Ureter (tissue), 1 donor: Measurements from ENCODE around the gene PDS5B. TPM values are rescaled to one million over a fixed set of nuclear protein-coding genes. Genes with fewer than 3 reads are reported as not detected.
A peak's percentile ranks its signal among the peaks of the same experiment; 100 is the strongest.
"Not testable (repeated sequence)": the region's sequence is repeated elsewhere in the genome, so short reads cannot be mapped to it uniquely, and the experiment has no call there.

Experiments
- DNase-seq: peaks from one replicate; pipeline ENCODE4 v3.0.0-alpha.2; 2020; ENCODE audit warnings: low spot score
- total RNA-seq: library from RNA; stranded (reverse); gene quantifications from one replicate; pipeline ENCODE4 v1.2.4, GENCODE V29; 2023
- donor health status: DM: yes; HTN: yes; CAD: no.

The PDS5B gene, protein sequence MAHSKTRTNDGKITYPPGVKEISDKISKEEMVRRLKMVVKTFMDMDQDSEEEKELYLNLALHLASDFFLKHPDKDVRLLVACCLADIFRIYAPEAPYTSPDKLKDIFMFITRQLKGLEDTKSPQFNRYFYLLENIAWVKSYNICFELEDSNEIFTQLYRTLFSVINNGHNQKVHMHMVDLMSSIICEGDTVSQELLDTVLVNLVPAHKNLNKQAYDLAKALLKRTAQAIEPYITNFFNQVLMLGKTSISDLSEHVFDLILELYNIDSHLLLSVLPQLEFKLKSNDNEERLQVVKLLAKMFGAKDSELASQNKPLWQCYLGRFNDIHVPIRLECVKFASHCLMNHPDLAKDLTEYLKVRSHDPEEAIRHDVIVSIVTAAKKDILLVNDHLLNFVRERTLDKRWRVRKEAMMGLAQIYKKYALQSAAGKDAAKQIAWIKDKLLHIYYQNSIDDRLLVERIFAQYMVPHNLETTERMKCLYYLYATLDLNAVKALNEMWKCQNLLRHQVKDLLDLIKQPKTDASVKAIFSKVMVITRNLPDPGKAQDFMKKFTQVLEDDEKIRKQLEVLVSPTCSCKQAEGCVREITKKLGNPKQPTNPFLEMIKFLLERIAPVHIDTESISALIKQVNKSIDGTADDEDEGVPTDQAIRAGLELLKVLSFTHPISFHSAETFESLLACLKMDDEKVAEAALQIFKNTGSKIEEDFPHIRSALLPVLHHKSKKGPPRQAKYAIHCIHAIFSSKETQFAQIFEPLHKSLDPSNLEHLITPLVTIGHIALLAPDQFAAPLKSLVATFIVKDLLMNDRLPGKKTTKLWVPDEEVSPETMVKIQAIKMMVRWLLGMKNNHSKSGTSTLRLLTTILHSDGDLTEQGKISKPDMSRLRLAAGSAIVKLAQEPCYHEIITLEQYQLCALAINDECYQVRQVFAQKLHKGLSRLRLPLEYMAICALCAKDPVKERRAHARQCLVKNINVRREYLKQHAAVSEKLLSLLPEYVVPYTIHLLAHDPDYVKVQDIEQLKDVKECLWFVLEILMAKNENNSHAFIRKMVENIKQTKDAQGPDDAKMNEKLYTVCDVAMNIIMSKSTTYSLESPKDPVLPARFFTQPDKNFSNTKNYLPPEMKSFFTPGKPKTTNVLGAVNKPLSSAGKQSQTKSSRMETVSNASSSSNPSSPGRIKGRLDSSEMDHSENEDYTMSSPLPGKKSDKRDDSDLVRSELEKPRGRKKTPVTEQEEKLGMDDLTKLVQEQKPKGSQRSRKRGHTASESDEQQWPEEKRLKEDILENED (N-terminal part only)
- total RNA-seq, result 53.3 TPM

DNA sequence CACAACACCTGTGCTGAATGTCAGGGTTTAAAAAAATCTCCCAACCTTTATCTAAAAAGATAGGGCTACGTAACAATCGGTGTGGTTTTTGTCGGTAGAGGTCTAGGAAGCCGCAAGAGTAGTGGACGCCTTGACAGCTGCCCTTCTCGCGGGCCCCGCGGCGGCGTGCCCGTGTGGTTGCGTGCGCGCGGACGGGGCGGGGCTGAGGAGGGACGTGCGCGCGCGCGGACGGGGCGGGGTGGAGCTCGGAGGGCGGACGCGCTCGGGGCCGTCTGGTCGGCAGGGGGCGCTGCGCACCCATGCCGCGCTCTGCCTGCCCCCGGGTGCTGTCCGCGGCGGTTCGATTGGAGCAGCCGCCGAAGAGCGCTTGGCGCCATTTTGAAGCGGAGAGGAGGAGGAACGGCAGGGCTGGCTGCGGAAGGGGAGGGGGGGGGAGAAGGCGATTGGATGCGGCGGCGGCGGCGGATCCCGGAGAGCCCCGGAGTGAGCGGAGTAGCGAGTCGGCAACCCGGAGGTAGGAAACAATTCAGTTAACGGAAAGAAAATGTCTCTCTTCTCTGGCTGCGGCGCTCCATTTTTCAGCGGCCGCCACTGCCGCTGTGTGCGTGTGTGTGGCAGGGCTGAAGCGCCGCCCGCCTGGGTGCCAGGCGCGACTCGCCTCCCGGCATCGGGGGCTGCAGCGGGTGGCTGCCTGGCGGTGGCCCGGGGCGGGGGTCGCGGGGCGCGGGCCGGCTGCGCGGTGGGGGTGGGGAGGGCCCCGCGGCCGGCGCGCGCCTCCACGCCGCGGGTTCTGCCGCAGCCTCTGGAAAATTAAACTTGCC lies at the start of gene PDS5B:
PDS5B (plus strand) TSS at position 373 of the 821 bp plus-strand sequence. CDS start 62,321 bp downstream, outside the sequence.
- DNase-seq, result peak; percentile 96

DNA sequence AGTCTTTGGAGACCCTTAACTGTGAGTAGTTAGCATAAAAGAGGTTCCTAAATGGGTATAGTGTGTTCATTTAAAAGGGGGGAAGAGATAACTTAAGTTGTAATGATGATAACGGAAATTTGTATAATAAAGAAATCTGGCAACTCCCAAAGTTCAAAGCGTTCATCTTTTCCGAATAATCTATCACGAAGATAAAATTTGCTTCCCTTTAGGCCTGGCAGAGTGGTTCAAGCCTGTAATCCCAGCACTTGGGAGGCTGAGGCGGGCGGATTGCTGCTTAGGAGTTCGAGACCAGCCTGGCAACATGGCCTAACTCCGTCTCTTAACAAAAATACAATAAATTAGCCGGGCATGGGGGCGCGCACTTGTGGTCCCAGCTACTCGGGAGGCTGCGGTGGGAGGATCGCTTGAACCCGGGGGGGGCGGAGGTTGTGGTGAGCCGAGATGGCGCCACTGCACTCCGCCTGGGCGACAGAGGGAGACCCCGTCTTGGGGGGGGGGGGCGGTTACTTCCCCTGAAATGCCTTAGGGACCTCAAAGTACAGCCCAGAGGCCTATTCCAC lies 48.6 kb upstream of the PDS5B start:
- peak; percentile 48 for DNase-seq

DNA sequence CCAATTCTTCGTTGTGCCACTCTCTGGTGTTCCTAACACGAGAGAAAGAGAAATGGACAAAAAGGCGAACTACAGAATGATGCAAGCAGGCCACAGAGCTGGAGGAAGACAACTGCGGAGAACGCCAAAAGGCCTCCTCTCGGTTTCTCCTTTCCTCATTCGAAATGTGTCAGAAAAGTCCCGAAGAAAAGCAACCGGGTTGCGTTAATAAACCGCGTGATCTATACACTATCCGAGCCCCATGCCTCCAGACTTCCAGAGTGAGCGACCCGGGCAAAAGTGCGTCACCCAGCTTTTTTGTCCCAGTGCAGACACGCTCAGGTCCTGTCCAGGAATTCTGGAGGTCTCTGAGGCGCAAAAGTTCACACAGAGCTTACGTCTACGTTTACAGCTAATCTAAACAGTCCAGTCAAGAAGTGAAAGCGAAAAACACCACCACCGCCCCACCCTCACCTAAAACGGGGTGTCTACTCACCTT lies 48.1 kb upstream of the PDS5B start:
- DNase-seq, result peak; percentile 60

DNA sequence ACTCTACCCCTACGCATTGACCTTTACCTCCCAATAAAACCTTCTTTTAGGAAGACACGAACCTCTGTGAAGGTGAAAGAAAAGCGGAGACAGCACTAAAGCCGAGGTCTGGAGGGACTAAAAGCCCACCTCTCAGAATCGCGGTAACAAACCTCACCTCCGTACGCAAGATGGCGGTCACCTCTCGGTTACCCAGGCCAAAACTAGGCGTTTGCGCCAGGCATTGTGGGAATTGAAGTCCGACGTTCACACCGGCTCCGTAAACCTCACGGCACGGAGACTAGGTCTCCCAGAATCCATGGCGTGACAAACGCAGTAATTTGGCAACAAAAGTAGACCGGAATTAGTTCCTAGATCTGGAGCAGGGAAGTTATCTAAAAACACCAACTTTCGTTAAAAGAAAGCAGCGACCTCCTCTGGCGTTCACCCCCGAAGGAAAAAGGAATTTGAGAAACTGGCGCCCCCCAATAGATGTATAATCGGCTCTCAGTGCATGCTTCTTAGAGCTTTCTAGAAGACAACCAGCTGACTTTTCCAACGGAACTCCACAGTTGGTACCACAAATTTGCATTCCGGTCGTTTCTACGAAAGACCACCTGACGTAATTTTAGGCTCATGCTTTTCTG lies 47.5 kb upstream of the PDS5B start, which contains the start of gene N4BP2L2:
N4BP2L2 (minus strand) TSS at position 175 of the 626 bp plus-strand sequence. CDS start 1,768 bp downstream, outside the sequence.
- peak; percentile 96 for DNase-seq

DNA sequence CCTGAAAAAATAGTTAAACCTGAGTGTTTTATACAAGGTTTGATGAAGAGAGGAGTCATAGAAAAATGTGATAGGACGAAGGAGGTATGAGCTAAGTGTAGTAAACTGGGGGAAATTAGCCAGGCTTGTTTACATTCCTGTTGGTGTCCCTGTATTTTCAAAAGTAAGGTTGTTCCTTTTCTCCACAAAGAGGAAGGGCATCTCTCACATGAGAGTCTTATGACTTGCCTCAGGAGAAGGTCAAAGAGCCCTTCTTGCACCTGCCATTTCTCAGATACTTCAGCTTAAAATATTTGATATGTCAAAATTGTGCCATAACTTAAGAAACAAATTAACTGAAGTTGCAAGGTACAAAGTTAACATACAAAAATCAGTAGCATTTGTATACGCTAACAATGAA lies 44.0 kb upstream of the PDS5B start:
- DNase-seq, result no peak

DNA sequence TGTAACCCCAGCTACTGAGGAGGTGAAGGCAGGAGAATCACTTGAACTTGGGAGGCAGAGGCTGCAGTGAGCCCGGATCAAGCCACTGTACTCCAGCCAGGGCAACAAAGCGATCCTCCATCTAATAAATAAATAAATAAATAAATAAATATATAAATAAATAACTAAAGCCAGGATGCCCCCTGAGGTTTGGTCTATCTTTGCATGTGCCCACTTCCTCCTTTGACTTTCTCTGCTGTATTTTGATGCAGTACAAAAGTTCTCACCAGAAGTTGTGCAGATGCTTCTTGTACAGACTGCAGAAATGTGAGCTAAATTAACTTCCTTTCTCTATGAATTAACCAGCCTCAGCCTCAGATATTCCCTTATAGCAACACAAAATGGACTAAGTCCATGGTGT lies 41.2 kb upstream of the PDS5B start:
- DNase-seq, result no peak

DNA sequence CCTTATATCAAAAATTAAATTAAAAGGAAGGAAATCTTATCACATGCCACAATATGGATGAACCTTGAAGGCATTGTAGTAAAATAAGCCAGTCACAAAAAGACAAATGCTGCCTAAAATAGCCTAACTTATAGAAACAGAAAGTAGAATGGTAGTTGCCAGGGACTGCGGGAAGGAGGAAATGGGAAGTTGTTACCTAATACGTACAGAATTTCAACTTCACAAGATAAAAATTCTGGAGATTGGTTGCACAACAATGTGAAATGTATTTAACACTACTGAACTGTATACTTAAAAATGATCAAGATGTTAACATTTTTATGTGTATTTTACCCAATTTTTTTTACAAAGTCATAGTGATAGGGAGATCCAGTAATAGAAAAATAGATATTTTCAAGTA lies 37.4 kb upstream of the PDS5B start:
- DNase-seq, result no peak

DNA sequence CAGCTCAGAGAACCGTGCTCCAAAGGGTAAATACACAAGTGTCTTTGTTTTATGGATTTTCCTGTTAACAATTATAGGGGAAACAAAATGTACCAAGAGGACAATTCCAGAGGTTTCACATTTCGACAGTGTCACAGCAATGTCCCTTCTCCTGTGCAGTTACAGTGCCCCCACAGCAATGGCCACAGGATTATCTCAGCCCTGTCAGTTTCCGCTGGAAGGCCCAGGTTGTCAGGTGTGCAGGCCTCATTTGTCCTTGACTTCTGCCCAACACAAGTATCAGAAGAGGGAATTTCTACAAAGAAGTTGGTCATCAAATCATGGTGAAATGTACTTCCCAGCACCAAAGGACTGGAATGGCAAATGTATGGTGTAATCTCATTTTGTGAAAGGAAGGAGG lies 36.5 kb upstream of the PDS5B start:
- no peak for DNase-seq

DNA sequence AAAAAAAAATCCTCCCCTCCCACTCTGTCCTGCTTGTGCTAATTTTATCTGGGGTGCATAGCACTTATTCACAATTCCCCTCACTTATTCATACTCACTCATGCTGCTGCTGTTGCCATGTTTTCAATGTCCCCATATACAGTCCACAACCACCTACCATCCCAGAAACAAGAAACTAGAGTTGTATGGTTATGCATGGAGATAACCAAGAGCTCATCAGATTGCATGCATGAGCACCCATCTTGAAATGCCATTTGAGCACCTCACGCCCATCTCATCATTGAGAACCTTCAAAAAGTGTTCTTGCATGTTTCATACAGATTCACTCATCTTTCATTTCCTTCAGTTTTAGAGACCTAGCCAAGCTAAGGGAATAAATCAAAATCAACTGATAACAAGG lies 32.5 kb upstream of the PDS5B start:
- no peak for DNase-seq

DNA sequence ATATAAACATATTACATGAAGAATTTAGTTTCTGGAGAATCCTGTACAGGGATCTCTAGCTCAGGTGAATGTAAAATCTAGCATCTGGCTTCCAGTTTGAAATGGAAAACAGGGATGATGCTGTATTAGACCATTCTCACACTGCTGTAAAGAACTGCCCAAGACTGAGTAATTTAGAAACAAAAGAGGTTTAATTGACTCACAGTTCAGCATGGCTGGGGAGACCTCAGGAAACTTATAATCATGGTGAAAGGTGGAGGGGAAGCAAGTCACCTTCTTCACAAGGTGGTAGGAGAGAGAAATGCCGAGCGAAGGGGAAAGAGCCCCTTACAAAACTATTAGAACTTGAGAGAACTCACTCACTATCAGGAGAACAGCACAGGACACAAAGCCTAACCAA lies 30.6 kb upstream of the PDS5B start:
- DNase-seq, result no peak

DNA sequence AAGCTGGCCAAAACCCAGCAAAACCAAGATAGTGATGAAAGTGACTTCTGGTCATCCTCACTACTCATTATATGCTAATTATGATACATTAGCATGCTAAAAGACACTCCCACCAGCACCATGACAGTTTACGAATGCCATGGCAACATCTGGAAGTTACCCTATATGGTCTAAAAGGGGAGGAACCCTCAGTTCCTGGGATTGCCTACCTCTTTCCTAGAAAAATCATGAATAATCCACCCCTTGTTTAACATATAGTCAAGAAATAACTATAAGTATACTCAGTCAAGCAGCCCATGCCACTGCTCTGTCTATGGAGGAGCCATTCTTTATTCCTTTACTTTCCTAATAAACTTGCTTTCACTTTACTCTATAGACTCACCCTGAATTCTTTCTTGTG lies 25.4 kb upstream of the PDS5B start:
- not testable (repeated sequence) for DNase-seq

DNA sequence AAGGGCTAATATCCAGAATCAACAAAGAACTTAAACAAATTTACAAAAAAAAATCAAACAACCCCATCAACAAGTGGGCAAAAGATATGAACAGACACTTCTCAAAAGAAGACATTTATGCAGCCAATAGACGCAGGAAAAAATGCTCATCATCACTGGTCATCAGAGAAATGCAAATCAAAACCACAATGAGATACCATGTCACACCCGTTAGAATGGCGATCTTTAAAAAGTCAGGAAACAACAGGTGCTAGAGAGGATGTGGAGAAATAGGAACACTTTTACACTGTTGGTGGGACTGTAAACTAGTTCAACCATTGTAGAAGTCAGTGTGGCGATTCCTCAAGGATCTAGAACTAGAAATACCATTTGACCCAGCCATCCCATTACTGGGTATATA lies 10.6 kb upstream of the PDS5B start:
- DNase-seq, result not testable (repeated sequence)

DNA sequence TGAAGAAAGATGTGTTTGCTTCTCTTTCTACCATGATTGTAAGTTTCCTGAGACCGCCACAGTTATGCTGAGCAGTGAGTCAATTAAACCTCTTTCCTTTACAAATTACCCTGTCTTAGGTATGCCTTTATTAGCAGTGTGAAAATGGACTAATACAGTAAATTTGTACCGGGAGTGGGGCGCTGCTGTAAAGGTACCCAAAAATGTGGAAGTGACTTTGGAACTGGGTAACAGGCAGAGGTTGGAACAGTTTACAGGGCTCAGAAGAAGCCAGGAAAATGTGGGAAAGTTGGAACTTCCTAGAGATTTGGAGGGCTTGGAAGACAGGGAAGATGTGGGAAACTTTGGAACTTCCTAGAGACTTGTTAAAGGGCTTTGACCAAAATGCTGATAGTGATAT lies 9.2 kb upstream of the PDS5B start:
- DNase-seq, result no peak

DNA sequence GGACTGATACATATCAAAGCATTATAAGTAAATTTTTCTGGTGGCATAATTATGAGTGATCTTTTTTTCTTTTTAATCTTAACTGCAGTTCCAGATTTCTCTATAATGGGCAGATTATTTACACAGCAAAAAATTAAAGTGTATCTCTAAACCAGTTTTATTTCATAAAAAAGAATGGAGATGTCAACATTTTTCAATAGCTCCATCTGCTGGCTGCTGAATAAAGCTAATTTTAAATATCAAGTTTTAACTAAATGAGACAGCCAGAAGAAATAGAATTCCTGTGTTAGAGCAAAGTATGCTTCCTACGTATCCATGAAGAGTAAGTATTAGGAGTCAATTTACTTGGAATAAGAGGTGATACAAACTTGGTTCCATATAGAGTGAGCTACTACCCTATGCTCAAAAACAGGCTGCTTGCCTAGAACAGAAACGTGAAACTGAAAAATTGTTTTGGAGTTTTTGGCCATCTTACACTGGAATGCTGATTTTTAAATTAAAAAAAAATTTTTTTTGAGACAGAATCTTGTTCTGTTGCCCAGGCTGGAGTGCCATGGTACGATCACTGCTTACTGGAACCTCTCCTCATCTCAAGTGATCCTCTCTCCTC lies 5.0 kb upstream of the PDS5B start:
- DNase-seq, result no peak

DNA sequence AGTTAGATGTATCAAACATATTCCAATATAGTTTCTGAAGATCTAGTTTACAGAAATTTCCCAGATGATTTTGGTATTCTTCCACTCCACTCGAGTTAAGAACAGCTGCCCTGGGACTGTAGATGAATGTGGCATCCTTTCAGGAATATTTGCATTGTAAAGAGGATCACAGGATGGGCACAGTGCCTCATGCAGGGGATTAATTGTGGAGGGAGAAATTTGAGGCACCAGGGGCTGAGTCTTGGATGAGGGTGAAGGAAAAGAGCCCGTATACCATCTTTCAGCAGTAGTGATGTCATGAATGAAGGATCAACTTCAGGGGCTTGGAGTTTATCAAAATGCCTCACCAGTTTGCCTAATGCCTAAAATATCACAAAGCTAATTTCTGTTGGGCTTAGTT lies 4.0 kb upstream of the PDS5B start:
- no peak for DNase-seq

DNA sequence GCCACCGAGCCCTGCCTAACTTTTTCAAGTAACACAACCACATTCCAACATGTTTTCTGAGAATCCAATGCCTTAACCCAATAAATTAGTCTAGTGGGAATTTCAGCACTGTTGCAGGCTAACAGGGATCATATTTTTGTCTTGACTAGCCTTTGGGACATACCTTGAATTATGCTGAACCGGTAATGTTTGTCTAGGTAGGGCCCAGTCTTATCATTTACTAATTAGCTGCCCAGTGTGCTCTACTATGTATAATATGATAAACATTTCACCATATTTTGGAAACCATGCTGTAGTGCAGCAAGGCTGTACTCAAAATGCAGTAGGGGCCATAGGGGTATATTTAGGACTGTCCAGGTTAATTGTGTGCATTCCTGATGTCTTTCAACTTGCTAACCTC lies 3.3 kb upstream of the PDS5B start:
- DNase-seq, result no peak

DNA sequence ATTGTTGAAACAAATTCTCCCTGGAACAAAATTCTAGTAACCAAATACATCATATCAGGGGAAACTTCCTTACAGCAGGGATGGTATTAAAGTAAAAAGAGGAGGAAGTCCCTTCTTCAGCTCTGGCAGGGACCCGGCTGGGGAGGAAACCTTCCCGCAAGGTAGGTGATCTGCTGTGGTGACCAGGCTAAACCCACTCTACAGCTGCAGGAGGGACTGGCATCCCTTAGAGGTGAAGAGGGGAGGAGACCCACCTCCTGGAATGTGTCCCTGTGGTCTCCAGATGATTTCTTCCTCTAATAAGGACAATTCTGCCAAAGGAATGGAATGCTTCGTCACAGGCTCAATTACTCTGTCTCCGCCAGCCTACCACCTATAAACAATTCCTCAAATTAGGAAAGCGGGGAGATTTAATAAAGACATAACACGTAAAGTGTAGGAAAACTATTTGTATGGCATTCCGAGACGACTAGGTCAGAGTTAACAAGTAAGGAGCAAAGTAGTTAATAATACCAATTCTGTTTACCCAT lies 637 bp upstream of the PDS5B start:
- DNase-seq, result no peak

DNA sequence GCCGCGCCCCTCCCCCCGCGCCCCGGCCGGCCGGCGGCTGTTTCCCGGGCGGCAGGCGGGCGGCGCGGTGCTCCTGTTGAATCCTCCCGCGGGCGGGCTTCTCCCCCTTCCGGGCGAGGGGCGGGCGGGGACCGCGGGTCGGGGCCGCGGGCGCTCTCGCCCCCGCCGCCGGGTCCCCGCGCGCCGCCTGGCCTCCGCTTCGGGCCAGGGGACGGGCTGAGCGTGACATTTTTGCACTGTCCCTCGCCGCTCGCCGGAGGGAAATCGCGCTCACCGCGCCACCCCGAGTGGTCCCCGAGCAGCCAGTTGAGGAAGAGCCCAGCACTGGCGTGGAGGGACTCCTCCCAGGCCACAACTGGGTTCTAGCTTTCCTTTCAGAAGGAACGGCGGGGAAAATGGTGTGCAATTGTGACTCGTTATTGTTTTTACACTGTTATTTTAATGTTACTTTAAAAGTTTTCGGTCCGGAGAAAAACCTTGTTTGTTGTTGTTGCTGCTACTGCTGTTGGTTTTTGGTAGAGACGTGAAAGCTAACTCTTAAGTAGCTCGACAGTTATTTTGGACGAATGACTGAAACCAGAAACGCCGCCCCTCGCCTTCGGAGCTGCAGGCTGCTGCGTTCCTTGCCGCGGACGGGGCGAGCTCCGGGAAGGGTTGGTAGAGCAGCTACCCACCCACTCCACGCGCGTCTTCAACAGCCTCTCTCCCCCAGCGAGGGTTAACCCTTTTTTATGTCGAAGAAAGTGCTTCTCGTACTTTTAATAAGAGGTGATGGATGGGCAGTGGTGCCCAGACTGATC lies 959 bp downstream of the PDS5B start:
- DNase-seq, result peak; percentile 70

DNA sequence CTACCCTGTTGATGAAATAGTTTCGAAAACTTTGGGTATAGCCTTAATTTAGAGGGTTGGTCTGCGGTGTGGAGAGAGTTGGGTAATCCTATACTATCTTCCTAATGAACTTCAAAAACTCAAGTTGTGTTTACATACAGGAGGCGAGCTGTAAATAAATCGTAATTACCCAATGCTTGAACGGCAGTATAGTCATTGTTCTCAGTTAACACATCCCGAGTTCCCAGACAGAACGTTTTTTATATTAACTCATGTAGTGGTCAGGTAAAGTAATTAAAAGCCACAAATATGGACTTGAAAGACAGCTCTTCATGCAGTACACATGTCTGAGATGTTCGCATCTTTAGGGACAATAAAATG lies 1.5 kb downstream of the PDS5B start:
- DNase-seq, result no peak
